HepG2 (cell line): ENCODE results near the gene SERINC4. TPM values are rescaled to one million over a fixed set of nuclear protein-coding genes. Genes with fewer than 3 reads are reported as not detected.

Experiments used
- ATF7 ChIP-seq, 2 experiments: fragments of 450-650 bp in 1 of 2; sonication (generic) in 1 of 2; formaldehyde crosslinking in 1 of 2; IDR thresholded peaks; 2 replicates each; pipeline versions ENCODE4 v1.4.0 to v1.6.1; 2016 to 2020; ENCODE audit warnings: antibody characterized with exemption in 1 of 2, mild to moderate bottlenecking in 1 of 2, missing genetic modification reagents in 1 of 2
- CBX2 ChIP-seq, 2 experiments: fragments of 200-600 bp in 1 of 2; sonication (generic); formaldehyde crosslinking in 1 of 2; IDR thresholded peaks; 2 replicates each; pipeline versions ENCODE4 v1.7.0 to v1.8.1; 2018 to 2022; ENCODE audit warnings: low read depth in 2 of 2, low read length in 1 of 2, mild to moderate bottlenecking in 1 of 2, missing genetic modification reagents in 1 of 2
- GMEB1 ChIP-seq: sonication (generic); formaldehyde crosslinking; IDR thresholded peaks from 2 replicates; pipeline ENCODE4 v1.5.1; 2020; ENCODE audit warnings: missing genetic modification reagents, mild to moderate bottlenecking, borderline replicate concordance
- HOXA5 ChIP-seq: sonication (generic); formaldehyde crosslinking; IDR thresholded peaks from 2 replicates; pipeline ENCODE4 v1.4.0; 2020; ENCODE audit warnings: missing genetic modification reagents
- NFE2L2 ChIP-seq: fragments of 150-350 bp; IDR thresholded peaks from 2 replicates; pipeline ENCODE4 v1.6.1; 2014; ENCODE audit warnings: low read length
- SAP130 ChIP-seq: IDR thresholded peaks from 2 replicates; pipeline ENCODE4 v1.6.1; 2016; ENCODE audit warnings: low read depth
- SUZ12 ChIP-seq: fragments of 150-350 bp; IDR thresholded peaks from 2 replicates; pipeline ENCODE4 v1.6.1; 2014; ENCODE audit warnings: low read depth, low read length
- THAP9 ChIP-seq: sonication (generic); formaldehyde crosslinking; IDR thresholded peaks from 2 replicates; pipeline ENCODE4; 2020; ENCODE audit warnings: missing genetic modification reagents, mild to moderate bottlenecking, borderline replicate concordance
- ZNF207 ChIP-seq: fragments of 450-650 bp; IDR thresholded peaks from 2 replicates; pipeline ENCODE4 v1.6.1; 2016; ENCODE audit warnings: antibody characterized with exemption, borderline replicate concordance
- ZNF225 ChIP-seq: sonication (generic); formaldehyde crosslinking; IDR thresholded peaks from 2 replicates; pipeline ENCODE4 v1.4.0; 2020; ENCODE audit warnings: mild to moderate bottlenecking, missing genetic modification reagents
- ZNF318 ChIP-seq: sonication (generic); formaldehyde crosslinking; IDR thresholded peaks from 2 replicates; pipeline ENCODE4 v1.4.0; 2020; ENCODE audit warnings: mild to moderate bottlenecking, missing genetic modification reagents
- ZNF33B ChIP-seq: sonication (generic); formaldehyde crosslinking; IDR thresholded peaks from 2 replicates; pipeline ENCODE4 v1.5.1; 2020; ENCODE audit warnings: mild to moderate bottlenecking, missing genetic modification reagents
- ZNF430 ChIP-seq: sonication (generic); formaldehyde crosslinking; IDR thresholded peaks from 2 replicates; pipeline ENCODE4 v1.9.0; 2021; ENCODE audit warnings: mild to moderate bottlenecking, missing genetic modification reagents
- ZNF709 ChIP-seq: sonication (generic); formaldehyde crosslinking; IDR thresholded peaks from 2 replicates; pipeline ENCODE4 v1.5.0; 2020; ENCODE audit warnings: mild to moderate bottlenecking, missing genetic modification reagents
- ZNF737 ChIP-seq: sonication (generic); formaldehyde crosslinking; IDR thresholded peaks from 2 replicates; pipeline ENCODE4 v1.5.0; 2020; ENCODE audit warnings: missing genetic modification reagents, mild to moderate bottlenecking, borderline replicate concordance
- ZNF780A ChIP-seq: sonication (generic); formaldehyde crosslinking; IDR thresholded peaks from 2 replicates; pipeline ENCODE4 v1.8.0; 2022; ENCODE audit warnings: mild to moderate bottlenecking, missing genetic modification reagents, moderate library complexity
- polyA plus RNA-seq, 8 experiments: library from polyadenylated mRNA; depleted of rRNA in 3 of 8; stranded (reverse) in 7 of 8; unstranded in 1 of 8; fragments of >200 nt; fragmentation: Illumina TruSeq in 4 of 8; extraction: Trizol in 4 of 8; gene quantifications; 2 replicates each; pipeline versions ENCODE4 v1.2.1 to v1.2.3, GENCODE V29; 2011 to 2016; ENCODE audit warnings: low read depth in 4 of 8, missing spikeins in 1 of 8, mixed read lengths in 1 of 8; ENCODE audit not compliant: insufficient read depth in 1 of 8
- total RNA-seq, 5 experiments: library from RNA; depleted of rRNA; stranded (reverse); fragments of >200 nt; fragmentation: Illumina TruSeq; extraction: Trizol; gene quantifications; 2 replicates each; pipeline ENCODE4 v1.2.3, GENCODE V29; 2016; ENCODE audit warnings: low read depth in 1 of 5

Gene SERINC4
- total and polyA plus RNA-seq, 2 of the 13 experiments (the other 11 are each of a cell fraction or from before 2014, with no cell fraction given) = not detected

- TF ChIP-seq HOXA5 (CRISPR knock-in tag) (no peak; the same call in 1 of the 2 replicates), THAP9 (CRISPR knock-in tag) (peak; percentile 81; the same call in 1 of the 2 replicates), SAP130 (CRISPR knock-in tag) (peak; percentile 87), ZNF318 (CRISPR knock-in tag) (no peak), ZNF709 (CRISPR knock-in tag) (no peak), ZNF207 (no peak), CBX2 (IDR thresholded peaks at IDR 0.05; ENCODE audit: low read depth, low read length) (no peak), CBX2 (CRISPR knock-in tag; IDR thresholded peaks at IDR 0.05; ENCODE audit: low read depth) (no peak), SUZ12 (no peak), ZNF737 (CRISPR knock-in tag) (no peak), NFE2L2 (no peak), ZNF430 (CRISPR knock-in tag) (peak; percentile 47; the same call in 1 of the 2 replicates), ZNF33B (no peak), ATF7 (IDR thresholded peaks at IDR 0.05) (peak; percentile 47; the same call in 1 of the 2 replicates), ATF7 (CRISPR knock-in tag; IDR thresholded peaks at IDR 0.05) (peak; percentile 88), ZNF780A (CRISPR knock-in tag) (no peak), ZNF225 (CRISPR knock-in tag) (peak; percentile 82; the same call in 1 of the 2 replicates), GMEB1 (CRISPR knock-in tag) (peak; percentile 94)
Observed at GRCh38 chr15:43791993-43792760, 7.8 kb downstream of the SERINC4 start, which contains the start of gene SERF2 (continued).
